ENCODE measurements around the gene NXNL1. TPM values are rescaled to one million over a fixed set of nuclear protein-coding genes. Genes with fewer than 3 reads are reported as not detected.
"Not testable (repeated sequence)": the region's sequence is repeated elsewhere in the genome, so short reads cannot be mapped to it uniquely, and the experiment has no call there.

NXNL1 gene
- total RNA-seq, 3 donors from 2014 or later (not counting 1 experiment from before 2014, with no cell fraction given), result not detected

DNA sequence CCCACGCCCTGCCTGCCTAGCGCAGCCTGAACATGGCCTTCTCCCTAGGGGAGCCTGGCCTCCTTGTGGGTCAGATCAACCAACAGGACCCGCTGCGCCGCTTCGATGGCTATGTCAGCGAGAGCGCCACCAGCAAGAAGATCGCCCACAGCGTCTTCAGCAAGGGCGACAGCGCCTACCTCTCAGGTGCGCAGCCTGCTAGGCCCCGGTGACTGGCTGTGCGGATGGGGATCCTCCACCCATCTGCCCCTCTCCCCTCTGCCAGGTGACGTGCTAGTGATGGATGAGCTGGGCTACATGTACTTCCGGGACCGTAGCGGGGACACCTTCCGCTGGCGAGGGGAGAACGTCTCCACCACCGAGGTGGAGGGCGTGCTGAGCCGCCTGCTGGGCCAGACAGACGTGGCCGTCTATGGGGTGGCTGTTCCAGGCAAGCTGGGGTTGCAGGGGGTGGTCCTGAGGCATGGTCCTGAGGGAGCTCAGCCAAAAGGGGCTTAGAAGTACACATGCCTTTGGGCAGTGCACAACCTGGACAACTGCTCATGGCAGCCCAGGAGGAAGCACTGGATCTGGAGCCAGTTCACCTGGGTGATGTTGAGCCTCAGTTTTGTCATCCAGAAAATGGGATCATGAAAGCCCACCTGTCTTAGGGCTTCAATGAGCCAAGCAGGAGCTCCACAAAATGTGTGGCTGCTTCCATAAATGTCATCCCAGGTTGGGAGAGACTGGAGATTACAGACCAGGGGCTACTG, 39.9 kb upstream of the NXNL1 start:
- WGBS (ENCODE audit: insufficient coverage), result 97% methylated on average over 27 of the region's 27 CpGs
- H3K36me3 ChIP-seq (ENCODE audit: control insufficient read depth, insufficient read depth, low read length), result peaks cover 8% of the 10 kb centered on the region
- no peak overlapping the region for H3K27ac Mint-ChIP-seq

DNA sequence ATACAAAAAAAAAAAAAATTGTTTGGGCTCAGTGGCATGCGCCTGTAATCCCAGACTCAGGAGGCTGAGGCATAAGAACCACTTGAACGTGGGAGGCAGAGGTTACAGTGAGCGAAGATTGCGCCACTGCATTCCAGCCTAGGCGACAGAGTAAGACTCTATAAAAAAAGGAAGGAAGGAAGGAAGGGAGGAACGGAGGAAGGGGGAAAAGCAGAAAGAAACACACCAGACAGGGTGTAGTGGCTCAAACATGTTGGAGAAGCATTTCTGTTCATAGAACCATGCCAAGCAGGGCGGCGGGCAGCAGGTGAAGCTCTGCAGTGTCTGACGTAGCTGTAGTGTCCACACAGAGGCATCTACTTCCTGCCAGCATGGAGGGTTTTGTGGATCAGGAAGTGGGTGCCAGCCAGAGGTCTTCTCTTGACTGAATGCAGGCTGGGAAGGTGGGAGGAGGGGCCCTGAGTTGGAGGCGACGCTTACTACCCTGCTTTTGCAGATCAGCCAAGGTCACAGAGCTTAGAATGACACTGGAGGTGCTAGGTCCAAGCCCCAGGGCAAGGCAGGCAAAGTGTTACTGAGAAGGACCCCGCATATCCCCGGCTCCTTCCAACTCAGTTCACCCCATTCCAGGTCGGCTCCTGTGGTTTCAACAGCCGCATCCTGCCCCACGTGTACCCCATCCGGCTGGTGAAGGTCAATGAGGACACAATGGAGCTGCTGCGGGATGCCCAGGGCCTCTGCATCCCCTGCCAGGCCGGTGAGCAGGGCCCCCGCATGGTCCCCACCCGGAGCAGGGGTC, 39.1 kb upstream of the NXNL1 start:
- Histone ChIP-seq H3K27ac (ENCODE audit: low read length) (no peak overlapping the region), H3K4me1 (ENCODE audit: control insufficient read depth, insufficient read depth, low read length) (peaks cover 24% of the 10 kb centered on the region), H3K27me3 (ENCODE audit: control insufficient read depth, insufficient read depth, low read length) (no peaks in the 10 kb centered on the region), H3K9me3 (ENCODE audit: control insufficient read depth, insufficient read depth, low read length) (no peaks in the 10 kb centered on the region), H3K4me3 (ENCODE audit: low read length) (no peak overlapping the region), H3K36me3 (ENCODE audit: control insufficient read depth, insufficient read depth, low read length) (peaks cover 5% of the 10 kb centered on the region)
- ATAC-seq (no peak), DNase-seq (no peak)
- intact Hi-C loops (cut with micrococcal nuclease), result loop anchor here (10.0 kb wide), 1 partner anchor 355 kb away; the partner anchor contains the start of gene RPL18A
- H3K27me3 Mint-ChIP-seq (ENCODE audit: low read depth in 2 of 2), result no peaks in the 10 kb centered on the region
- H3K36me3 Mint-ChIP-seq, result no peaks in the 10 kb centered on the region
- TF ChIP-seq, protein P1, sequence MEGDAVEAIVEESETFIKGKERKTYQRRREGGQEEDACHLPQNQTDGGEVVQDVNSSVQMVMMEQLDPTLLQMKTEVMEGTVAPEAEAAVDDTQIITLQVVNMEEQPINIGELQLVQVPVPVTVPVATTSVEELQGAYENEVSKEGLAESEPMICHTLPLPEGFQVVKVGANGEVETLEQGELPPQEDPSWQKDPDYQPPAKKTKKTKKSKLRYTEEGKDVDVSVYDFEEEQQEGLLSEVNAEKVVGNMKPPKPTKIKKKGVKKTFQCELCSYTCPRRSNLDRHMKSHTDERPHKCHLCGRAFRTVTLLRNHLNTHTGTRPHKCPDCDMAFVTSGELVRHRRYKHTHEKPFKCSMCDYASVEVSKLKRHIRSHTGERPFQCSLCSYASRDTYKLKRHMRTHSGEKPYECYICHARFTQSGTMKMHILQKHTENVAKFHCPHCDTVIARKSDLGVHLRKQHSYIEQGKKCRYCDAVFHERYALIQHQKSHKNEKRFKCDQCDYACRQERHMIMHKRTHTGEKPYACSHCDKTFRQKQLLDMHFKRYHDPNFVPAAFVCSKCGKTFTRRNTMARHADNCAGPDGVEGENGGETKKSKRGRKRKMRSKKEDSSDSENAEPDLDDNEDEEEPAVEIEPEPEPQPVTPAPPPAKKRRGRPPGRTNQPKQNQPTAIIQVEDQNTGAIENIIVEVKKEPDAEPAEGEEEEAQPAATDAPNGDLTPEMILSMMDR (IDR thresholded peaks at IDR 0.05), result no peak
- peaks cover 10 to 23% of the 10 kb centered on the region in 2 donors for H3K4me1 Mint-ChIP-seq
- H3K4me3 Mint-ChIP-seq, result no peak overlapping the region
- WGBS (ENCODE audit: insufficient coverage), result 56% methylated on average over 21 of the region's 21 CpGs
- no peaks in the 10 kb centered on the region for H3K9me3 Mint-ChIP-seq
- peak overlapping the region in 1 of 2 donors; percentile 69 for H3K27ac Mint-ChIP-seq

More for the DNA sequence above, 39.9 kb upstream of the NXNL1 start:
- no peak for DNase-seq
- Mint-ChIP-seq H3K27me3 (ENCODE audit: low read depth in 2 of 2) (no peaks in the 10 kb centered on the region), H3K4me1 (peaks cover 9 to 22% of the 10 kb centered on the region in 2 donors), H3K36me3 (no peaks in the 10 kb centered on the region), H3K4me3 (no peak overlapping the region), H3K9me3 (no peaks in the 10 kb centered on the region)
- H3K27ac ChIP-seq (ENCODE audit: low read length), result no peak overlapping the region
- no peak overlapping the region for H3K4me3 ChIP-seq (ENCODE audit: low read length)
- no peak for ATAC-seq
- intact Hi-C loops (cut with micrococcal nuclease), result no loop called here
- H3K9me3 ChIP-seq (ENCODE audit: control insufficient read depth, insufficient read depth, low read length), result no peaks in the 10 kb centered on the region
- TF ChIP-seq, protein P1 (IDR thresholded peaks at IDR 0.05), result no peak
- no peaks in the 10 kb centered on the region for H3K27me3 ChIP-seq (ENCODE audit: control insufficient read depth, insufficient read depth, low read length)
- H3K4me1 ChIP-seq (ENCODE audit: control insufficient read depth, insufficient read depth, low read length), result peaks cover 24% of the 10 kb centered on the region

DNA sequence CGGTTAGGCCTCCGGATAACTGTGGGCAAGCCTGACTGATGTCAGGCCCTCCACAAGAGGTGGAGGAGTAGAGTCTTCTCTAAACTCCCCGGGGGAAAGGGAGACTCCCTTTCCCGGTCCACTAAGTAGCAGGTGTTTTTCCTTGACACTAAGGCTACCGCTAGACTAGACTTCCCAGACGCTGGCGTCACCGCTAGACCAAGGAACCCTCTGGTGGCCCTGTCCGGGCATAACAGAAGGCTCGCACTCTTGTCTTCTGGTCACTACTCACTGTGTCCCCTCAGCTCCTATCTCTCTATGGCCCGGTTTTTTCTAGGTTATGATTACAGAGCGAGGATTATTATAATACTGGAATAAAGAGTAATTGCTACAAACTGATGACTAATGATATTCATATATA, 38.3 kb upstream of the NXNL1 start:
- not testable (repeated sequence) for H3K36me3 Mint-ChIP-seq; H3K27me3 Mint-ChIP-seq (ENCODE audit: low read depth in 2 of 2); DNase-seq; H3K9me3 ChIP-seq (ENCODE audit: control insufficient read depth, insufficient read depth, low read length); H3K4me3 Mint-ChIP-seq; H3K36me3 ChIP-seq (ENCODE audit: control insufficient read depth, insufficient read depth, low read length); H3K27me3 ChIP-seq (ENCODE audit: control insufficient read depth, insufficient read depth, low read length); H3K27ac ChIP-seq (ENCODE audit: low read length); H3K9me3 Mint-ChIP-seq; H3K27ac Mint-ChIP-seq; H3K4me3 ChIP-seq (ENCODE audit: low read length); ATAC-seq
- 87% methylated on average over 10 of the region's 12 CpGs for WGBS (ENCODE audit: insufficient coverage)
- peaks cover 24% of the 10 kb centered on the region for H3K4me1 ChIP-seq (ENCODE audit: control insufficient read depth, insufficient read depth, low read length)
- intact Hi-C loops (cut with micrococcal nuclease), result loop anchor here (10.0 kb wide), 1 partner anchor 356 kb away; the partner anchor contains the start of gene RPL18A
- H3K4me1 Mint-ChIP-seq, result peaks cover 10 to 23% of the 10 kb centered on the region in 2 donors

All from natural killer cell (primary cell).